PC-9 (cell line): ENCODE data around the gene CTXND1.

Experiments
- EZH2 ChIP-seq: fragments of 200-600 bp; sonication (generic); IDR thresholded peaks from 2 replicates; pipeline ENCODE4 v1.8.0; 2017; ENCODE audit warnings: antibody characterized with exemption, low read depth
- TF ChIP-seq, protein P1 (sequence below): fragments of 200-600 bp; sonication (generic); conservative IDR thresholded peaks from 2 replicates; pipeline ENCODE4 v1.6.1; 2017; ENCODE audit warnings: mixed run types, antibody characterized with exemption, mild to moderate bottlenecking, moderate library complexity

GRCh38 chr15:80202641-80203360, 49.2 kb downstream of the CTXND1 start:
- TF ChIP-seq, protein P1, sequence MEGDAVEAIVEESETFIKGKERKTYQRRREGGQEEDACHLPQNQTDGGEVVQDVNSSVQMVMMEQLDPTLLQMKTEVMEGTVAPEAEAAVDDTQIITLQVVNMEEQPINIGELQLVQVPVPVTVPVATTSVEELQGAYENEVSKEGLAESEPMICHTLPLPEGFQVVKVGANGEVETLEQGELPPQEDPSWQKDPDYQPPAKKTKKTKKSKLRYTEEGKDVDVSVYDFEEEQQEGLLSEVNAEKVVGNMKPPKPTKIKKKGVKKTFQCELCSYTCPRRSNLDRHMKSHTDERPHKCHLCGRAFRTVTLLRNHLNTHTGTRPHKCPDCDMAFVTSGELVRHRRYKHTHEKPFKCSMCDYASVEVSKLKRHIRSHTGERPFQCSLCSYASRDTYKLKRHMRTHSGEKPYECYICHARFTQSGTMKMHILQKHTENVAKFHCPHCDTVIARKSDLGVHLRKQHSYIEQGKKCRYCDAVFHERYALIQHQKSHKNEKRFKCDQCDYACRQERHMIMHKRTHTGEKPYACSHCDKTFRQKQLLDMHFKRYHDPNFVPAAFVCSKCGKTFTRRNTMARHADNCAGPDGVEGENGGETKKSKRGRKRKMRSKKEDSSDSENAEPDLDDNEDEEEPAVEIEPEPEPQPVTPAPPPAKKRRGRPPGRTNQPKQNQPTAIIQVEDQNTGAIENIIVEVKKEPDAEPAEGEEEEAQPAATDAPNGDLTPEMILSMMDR = no peak
- TF ChIP-seq EZH2 = no peak
